Measurements from ENCODE around the gene MAD1L1.
A peak's percentile ranks its signal among the peaks of the same experiment; 100 is the strongest.

MAD1L1 gene

GRCh38 chr7:2051707-2052656 is 180.8 kb downstream of the MAD1L1 start:
- ChIA-PET POLR2A (ENCODE audit: low non-redundant PET) (no interaction called here), CTCF (no interaction called here)
- no peak for DNase-seq (ENCODE audit: low spot score)
- no peak for TF ChIP-seq CTCF (conservative IDR thresholded peaks at IDR 0.05; ENCODE audit: low read depth)
- no peak overlapping the region for H3K27ac ChIP-seq

- POLR2A ChIA-PET (ENCODE audit: low non-redundant PET) = no interaction called here
- TF ChIP-seq CTCF (conservative IDR thresholded peaks at IDR 0.05; ENCODE audit: low read depth) = no peak
- H3K27ac ChIP-seq = no peak overlapping the region
- CTCF ChIA-PET = no interaction called here
- no peak for DNase-seq (ENCODE audit: low spot score)
Measured at GRCh38 chr7:2050511-2050866, 182.3 kb downstream of the MAD1L1 start.

GRCh38 chr7:2049782-2050510 is 182.8 kb downstream of the MAD1L1 start:
- ChIA-PET CTCF (no interaction called here), POLR2A (ENCODE audit: low non-redundant PET) (no interaction called here)
- TF ChIP-seq CTCF (conservative IDR thresholded peaks at IDR 0.05; ENCODE audit: low read depth) = no peak

GRCh38 chr7:2049111-2049781 is 183.5 kb downstream of the MAD1L1 start:
- CTCF ChIA-PET = interaction anchor here (0.6 kb wide), 1 partner anchor 694 kb away, joined by 3 read pairs; no protein-coding TSS in a partner anchor
- POLR2A ChIA-PET (ENCODE audit: low non-redundant PET) = no interaction called here
- no peak for DNase-seq (ENCODE audit: low spot score)
- no peak for TF ChIP-seq CTCF (conservative IDR thresholded peaks at IDR 0.05; ENCODE audit: low read depth)
- peak overlapping the region; percentile 37 for H3K27ac ChIP-seq

More at GRCh38 chr7:2049782-2050510, 182.8 kb downstream of the MAD1L1 start:
- no peak overlapping the region; the same call in 1 of the 2 replicates for H3K27ac ChIP-seq
- no peak for DNase-seq (ENCODE audit: low spot score)

- no peak overlapping the region for H3K27ac ChIP-seq
- POLR2A ChIA-PET (ENCODE audit: low non-redundant PET) = no interaction called here
- CTCF ChIA-PET = interaction anchor here (0.6 kb wide), 1 partner anchor 695 kb away, joined by 3 read pairs; no protein-coding TSS in a partner anchor
Measured at GRCh38 chr7:2048531-2048930, 184.2 kb downstream of the MAD1L1 start.

More at GRCh38 chr7:2048531-2048930, 184.2 kb downstream of the MAD1L1 start:
- no peak for DNase-seq (ENCODE audit: low spot score)
- TF ChIP-seq CTCF (conservative IDR thresholded peaks at IDR 0.05; ENCODE audit: low read depth) = no peak

Measured in RWPE1 (cell line).